KOPT-K1 (cell line): ENCODE results near the gene PSMD13.

Source experiments
- H3K27ac ChIP-seq: fragments of 200-600 bp; sonication (generic); 2 replicates; pipeline ENCODE4 v1.5.1; 2016; ENCODE audit warnings: antibody characterized with exemption, mild to moderate bottlenecking, low read depth, low read length; ENCODE audit not compliant: poor library complexity, severe bottlenecking
- H3K36me3 ChIP-seq: fragments of 200-600 bp; sonication (generic); 2 replicates; pipeline ENCODE4 v1.5.1; 2017; ENCODE audit warnings: antibody characterized with exemption, mild to moderate bottlenecking, low read length, moderate library complexity; ENCODE audit not compliant: insufficient read depth
- H3K9me3 ChIP-seq: fragments of 200-600 bp; sonication (generic); 2 replicates; pipeline ENCODE4 v1.5.1; 2017; ENCODE audit warnings: antibody characterized with exemption, low read length, mild to moderate bottlenecking; ENCODE audit not compliant: insufficient read depth, poor library complexity, severe bottlenecking

The PSMD13 gene

DNA sequence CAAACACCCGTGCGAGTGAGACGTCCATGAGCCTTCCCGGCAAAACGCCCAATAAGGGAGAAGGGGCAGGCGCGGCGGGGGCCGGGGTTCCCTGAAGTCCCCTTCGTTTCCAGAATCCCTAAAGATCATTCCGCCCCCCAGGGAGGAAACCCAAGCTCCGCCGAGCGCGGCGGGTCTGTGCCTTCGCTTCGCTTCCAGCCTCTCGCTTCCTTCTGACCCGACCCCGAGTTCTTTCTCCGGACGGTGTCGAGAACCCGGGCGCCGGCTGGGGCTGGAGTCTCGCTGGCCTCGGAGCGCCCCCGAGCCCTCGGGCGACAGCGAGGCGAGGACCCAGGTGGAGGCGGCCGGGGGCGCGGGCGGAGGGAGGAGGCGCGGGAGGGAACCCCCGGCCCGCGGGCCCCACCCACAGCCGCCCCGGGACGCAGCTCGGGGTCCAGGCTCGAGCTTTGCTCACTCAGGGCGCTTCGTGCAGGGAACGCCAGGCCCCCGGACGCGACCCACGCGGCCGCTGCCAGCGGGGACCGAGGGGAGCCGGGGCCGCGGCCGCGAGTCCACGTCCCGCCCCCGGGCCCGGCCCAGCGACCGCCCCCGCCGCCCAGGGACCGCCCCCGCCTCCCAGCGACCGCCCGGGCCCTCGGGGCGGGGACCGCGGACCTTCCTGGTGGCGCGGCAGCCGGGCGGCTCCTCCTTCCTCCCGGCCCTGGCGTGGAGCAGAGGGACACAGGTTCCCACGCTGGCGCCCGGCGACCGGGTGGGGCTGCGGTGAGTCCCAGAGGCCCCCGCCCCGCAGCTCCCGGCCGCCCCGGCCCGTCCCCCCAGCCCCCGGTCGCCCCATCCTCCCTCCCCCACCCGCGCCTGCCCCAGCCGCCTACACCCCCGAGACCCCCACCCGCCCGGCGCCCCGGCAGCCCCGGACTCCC, 52.0 kb downstream of the PSMD13 start, which contains the start of gene PGGHG:
TSS of gene PGGHG (plus strand) at position 649 of the 920 bp plus-strand sequence. CDS start 691 bp downstream, outside the sequence.
- Histone ChIP-seq H3K9me3 (no peaks in the 10 kb centered on the region), H3K36me3 (peaks cover 30% of the 10 kb centered on the region), H3K27ac (peak within 1 kb of the TSS; percentile 99)

DNA sequence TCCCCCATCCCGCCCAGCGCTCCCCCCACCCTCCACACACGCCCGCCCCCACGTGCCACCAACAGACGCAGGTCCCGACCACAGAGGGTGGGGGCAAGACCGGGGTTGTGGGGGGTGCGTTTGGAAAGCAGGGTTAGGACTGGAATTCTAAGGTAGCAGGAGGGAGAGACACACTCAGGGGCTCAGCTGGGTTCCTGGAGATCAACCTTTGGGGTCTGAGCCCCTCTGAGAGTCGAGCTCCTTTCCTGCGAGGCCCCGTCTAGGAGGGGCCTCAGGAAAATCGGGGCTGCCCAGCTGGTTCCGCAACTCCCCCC, 52.6 kb downstream of the PSMD13 start:
- Histone ChIP-seq H3K9me3 (no peaks in the 10 kb centered on the region), H3K36me3 (peaks cover 36% of the 10 kb centered on the region), H3K27ac (peak overlapping the region; percentile 99)

DNA sequence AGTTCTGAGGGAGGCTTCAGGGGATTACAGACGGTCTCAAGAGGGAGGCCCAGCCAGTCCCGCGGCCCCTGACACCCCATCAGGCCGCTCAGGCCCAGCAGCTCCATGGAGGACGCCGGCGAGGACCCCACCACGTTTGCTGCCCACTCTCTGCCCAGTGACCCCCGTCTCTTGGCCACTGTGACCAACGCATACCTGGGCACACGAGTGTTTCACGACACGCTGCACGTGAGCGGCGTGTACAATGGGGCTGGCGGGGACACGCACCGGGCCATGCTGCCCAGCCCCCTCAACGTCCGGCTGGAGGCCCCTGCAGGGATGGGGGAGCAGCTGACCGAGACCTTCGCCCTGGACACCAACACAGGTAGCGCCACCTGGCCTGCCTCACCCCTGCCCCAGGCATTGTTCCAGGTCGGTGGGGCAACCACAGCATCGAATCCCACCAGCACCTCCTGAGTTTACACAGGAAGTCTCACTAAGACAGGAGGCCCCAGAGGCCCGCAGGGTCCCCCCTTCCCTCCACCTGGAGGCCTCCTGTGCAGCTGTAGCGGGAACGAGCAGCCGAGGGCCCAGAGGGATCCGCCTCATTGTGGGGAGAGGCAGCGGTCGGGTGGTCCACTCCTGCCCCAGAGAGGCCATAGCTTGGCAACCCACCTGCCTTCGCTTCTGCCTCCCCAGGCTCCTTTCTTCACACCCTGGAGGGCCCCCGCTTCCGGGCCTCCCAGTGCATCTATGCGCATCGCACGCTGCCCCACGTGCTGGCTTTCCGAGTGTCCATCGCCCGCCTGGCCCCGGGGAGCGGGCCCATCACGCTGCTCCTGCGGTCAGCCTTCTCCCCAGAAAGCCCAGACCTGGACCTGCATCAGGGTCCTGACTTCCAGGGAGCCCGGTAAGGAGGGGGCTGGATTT, 53.2 kb downstream of the PSMD13 start:
- peaks cover 42% of the 10 kb centered on the region for H3K36me3 ChIP-seq
- H3K27ac ChIP-seq, result peak overlapping the region; percentile 99
- H3K9me3 ChIP-seq, result no peaks in the 10 kb centered on the region

DNA sequence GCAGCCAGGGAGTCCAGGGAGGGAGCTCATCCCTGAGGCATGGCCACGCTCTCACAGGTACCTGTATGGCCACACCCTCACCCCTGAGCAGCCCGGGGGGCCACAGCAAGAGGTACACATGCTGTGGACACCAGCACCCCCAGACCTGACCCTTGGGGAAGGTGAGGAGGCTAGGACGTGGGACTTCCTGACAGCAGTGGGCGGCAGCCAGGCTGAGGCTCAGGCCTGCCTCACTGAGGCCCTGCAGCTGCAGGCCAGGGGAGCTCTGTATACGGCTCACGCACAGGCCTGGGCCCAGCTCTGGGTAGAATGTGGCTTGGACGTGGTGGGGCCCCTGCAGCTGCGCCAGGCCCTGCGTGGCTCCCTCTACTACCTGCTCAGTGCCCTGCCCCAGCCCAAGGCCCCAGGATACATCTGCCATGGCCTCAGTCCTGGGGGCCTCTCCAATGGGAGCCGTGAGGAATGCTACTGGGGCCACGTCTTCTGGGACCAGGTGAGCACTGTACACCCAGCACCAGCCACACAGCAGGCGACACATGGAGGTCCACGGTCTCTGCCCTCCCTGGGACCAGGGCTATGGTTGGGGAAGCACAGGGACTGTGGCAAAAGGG, 54.0 kb downstream of the PSMD13 start:
- H3K27ac ChIP-seq, result peak overlapping the region; percentile 99
- no peaks in the 10 kb centered on the region for H3K9me3 ChIP-seq
- H3K36me3 ChIP-seq, result peaks cover 50% of the 10 kb centered on the region

DNA sequence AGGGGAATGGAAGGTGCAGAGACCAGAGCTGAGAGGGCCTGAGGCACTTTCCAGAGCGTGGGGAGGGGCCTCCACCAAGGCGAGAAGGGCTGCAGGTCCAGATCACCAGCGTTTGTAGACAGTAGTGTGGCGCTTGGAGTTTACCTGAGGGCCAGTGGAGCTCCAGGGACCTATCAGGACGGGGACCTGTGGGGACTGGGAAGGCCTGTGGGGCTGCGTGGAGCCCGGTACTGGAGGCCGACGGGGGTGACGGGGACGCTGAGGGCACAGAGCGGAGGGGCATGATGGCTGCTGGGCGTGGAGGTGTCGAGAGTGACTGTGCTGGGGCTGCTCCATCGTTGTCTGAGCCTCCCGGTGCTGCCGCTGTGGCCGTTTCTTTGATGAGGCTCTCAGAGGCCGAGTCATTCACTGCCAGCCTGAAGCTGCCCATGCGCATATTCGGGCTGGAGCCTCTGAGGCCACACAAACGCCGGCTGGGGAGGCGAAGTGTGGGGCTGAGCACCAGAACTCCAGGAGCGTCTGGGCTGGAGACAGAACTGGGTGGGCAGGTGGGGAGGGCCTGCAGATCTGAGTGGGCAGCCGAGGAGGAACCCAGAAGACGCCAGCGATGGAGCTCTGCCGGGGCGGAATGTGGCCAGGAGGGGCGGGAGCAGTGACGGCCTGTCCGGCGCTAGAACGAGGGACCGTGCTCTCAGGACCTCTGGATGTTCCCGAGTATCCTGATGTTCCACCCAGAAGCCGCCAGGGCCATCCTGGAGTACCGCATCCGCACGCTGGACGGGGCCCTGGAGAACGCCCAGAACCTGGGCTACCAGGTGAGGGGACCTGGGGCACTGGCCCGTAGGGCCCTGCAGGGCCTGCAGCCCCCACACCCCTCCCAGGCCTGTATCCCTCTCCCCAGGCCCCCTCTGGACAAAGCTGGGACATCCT, 54.8 kb downstream of the PSMD13 start:
- Histone ChIP-seq H3K36me3 (peaks cover 58% of the 10 kb centered on the region), H3K9me3 (no peaks in the 10 kb centered on the region), H3K27ac (peak overlapping the region; percentile 99)

DNA sequence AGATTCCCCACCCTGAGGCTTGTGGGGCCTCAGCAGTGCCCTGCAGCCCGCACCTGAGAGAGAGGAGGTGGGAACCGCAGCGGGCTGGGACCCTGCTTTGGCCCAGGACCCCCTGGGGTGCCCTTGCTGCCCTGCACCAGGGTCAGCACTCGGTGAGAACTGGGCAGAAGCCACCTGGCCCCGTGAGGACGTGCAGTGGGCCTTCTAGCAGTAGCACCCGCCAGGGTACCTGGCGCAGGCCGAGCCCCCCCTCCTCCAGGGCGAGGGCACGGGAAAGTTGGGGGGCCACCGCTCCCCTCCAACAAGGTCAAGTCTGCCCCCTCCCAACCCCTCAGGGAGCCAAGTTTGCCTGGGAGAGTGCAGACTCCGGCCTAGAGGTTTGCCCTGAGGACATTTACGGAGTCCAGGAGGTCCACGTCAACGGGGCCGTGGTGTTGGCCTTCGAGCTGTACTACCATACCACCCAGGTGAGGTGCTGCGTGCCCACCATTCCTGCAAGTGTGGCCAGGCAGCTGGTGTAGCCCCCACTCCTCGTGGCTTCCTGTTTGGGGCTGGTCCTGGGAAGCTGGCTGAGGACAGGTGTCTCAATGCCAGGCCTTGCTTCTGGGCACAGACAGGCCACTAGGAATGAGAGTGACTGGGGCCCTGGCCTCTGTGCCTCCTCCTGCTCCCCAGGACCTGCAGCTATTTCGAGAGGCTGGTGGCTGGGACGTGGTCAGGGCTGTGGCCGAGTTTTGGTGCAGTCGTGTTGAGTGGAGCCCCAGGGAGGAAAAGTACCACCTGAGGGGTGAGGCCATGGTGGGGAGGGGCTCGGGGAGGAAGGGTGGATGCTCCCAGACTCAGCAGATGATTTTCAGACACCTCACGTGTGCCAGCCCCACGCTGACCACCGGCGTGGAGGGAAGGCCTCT, 55.7 kb downstream of the PSMD13 start:
- H3K27ac ChIP-seq, result peak overlapping the region; percentile 27
- H3K36me3 ChIP-seq, result peaks cover 60% of the 10 kb centered on the region
- no peaks in the 10 kb centered on the region for H3K9me3 ChIP-seq

DNA sequence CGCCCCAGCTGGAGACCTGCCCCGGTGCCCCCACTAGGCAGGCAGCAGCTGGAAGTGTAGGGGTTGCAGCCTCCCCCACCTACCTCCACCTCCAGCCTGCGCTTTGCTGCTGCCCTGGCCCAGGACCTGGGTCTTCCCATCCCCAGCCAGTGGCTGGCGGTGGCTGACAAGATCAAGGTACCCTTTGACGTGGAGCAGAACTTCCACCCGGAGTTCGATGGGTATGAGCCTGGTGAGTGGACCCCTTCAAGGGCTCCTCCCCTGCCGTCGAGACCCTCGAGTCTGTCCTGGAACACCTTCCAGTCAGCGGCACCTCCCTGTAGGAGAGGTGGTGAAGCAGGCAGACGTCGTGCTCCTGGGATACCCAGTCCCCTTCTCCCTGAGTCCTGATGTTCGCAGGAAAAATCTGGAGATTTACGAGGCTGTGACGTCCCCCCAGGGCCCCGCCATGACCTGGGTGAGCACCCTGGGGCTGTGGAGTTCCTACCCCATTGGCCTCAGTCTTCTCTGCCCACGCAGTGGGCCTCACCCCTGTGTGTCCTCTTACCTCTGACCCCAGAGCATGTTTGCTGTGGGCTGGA, 56.6 kb downstream of the PSMD13 start:
- H3K36me3 ChIP-seq, result peaks cover 60% of the 10 kb centered on the region
- no peak overlapping the region for H3K27ac ChIP-seq
- H3K9me3 ChIP-seq, result no peaks in the 10 kb centered on the region

DNA sequence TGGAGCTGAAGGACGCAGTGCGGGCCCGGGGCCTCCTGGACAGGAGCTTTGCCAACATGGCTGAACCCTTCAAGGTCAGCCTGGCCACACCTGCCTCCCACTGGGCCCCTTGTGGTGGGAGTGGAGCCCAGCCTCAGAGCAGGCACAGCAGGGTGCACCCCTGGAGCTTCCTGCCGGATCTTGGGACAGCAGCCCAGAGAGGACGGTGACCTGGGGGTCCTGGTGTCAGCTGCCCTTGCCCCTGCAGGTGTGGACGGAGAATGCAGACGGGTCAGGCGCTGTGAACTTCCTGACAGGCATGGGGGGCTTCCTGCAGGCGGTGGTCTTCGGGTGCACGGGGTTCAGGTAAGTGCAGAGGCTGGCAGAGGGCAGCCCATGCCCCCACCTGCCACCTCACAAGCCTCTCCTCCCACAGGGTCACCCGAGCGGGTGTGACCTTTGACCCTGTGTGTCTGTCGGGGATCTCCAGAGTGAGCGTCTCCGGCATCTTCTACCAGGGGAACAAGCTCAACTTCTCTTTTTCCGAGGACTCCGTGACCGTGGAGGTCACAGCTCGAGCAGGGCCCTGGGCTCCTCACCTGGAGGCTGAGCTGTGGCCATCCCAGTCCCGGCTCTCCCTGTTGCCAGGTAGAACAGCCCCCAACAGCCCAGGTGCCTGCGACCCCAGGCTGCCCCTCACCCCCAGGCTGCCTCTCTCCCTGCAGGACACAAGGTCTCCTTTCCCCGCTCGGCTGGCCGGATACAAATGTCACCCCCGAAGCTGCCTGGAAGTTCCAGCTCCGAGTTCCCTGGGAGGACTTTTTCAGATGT, 57.3 kb downstream of the PSMD13 start:
- H3K27ac ChIP-seq, result no peak overlapping the region
- H3K36me3 ChIP-seq, result peaks cover 60% of the 10 kb centered on the region
- no peaks in the 10 kb centered on the region for H3K9me3 ChIP-seq

DNA sequence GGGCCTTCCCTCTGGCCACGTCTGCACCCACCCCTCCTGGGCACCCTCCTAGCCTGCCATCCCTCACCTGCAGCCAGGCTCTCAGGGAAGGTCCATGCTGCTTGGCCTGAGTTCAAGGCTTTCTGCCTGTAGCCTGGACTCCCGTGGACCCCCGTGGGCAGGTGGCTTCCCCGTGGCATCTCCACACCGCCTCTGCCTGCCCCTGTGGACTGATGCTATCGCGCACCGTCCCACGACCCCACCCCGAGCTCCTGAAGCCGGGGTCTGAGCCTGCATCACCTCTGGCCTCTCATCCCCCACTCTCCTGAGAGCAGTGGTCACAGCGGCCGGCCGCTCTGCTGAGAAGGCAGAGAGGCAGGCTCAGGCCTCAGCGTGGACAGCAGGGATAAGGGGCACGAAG, 58.0 kb downstream of the PSMD13 start:
- H3K27ac ChIP-seq, result no peak overlapping the region
- H3K9me3 ChIP-seq, result no peaks in the 10 kb centered on the region
- H3K36me3 ChIP-seq, result peaks cover 60% of the 10 kb centered on the region

DNA sequence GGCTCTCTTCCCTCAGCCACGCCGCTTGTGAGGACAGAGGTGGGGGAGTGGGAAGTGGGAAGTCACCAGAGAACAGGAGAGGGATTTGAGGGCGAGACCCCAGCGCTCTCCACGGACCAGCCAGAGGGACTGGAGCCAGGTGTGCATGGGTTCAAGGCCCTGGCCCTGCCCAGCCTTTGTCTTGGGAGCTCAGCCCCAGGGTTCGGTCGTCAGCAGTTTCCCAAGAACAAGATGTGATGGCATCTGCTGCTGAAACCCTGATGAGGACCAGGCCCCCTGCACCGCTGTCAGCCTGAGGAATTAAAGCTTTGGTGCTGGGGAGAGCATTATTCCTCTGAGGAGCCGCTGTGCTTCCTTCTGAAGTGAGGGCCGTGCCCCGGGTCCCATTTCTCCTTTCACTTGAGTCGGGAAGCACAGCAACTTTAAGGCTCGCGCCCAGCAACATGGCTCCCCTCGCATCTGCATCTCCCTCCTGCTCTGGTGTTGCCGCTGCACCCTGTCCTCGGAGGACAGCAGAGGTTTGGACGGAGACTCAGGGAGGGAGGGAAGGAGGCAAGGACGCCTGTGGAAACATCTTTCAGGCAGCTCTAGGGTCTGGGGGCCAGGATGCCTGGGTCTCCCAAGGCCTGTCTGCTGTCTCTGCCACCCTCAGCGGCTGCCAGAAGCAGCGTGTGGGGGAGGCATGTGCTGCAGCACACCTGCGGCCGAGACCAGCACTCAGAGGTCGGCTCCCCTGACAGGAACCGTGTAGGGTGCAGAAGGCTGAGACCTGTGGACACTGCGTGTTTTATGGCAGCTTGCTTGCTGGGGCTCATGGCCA, 58.8 kb downstream of the PSMD13 start:
- peaks cover 60% of the 10 kb centered on the region for H3K36me3 ChIP-seq
- H3K9me3 ChIP-seq, result no peaks in the 10 kb centered on the region
- H3K27ac ChIP-seq, result no peak overlapping the region

DNA sequence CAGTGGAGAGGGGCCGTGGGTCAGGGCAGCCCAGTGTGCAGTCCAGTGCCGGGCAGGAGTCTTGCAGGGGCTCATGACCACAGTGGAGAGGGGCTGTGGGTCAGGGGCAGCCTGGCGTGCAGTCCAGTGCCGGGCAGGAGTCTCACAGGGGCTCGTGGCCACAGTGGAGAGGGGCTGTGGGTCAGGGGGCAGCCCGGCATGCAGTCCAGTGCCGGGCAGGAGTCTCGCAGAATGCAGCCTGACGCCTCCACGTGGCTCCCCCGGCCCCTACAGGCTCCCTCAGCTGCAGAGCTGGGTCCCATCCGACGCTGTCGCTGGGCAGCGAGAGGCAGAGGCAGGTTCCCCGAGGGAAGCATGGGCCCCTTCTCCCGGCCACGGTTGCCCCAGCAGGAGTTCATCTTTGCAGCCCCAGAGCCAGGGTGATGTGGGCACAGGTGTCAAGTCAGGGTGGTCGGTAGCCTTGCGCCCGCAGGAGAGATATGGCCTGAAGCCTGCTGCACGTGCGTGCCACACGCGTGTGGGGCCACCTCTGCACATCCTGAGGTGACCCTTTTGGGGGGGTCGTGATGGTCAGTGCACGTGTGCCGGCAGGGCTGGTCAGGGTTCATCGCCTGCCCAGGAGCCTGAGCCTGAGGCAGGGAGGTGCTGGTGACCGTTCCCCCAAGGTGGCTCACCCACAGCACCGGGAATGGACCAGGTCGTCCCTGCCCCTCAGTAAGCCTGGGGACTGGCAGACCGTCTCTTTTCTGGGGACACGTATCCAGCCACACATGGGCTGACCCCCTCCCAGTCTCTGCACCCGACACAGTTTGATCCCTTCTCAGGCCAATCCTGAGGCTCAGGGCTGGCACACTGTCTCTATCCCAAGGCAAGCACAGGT, 59.6 kb downstream of the PSMD13 start:
- Histone ChIP-seq H3K36me3 (peaks cover 53% of the 10 kb centered on the region), H3K27ac (no peak overlapping the region), H3K9me3 (no peaks in the 10 kb centered on the region)
